Measurements from ENCODE around the gene DPY30.

DNA sequence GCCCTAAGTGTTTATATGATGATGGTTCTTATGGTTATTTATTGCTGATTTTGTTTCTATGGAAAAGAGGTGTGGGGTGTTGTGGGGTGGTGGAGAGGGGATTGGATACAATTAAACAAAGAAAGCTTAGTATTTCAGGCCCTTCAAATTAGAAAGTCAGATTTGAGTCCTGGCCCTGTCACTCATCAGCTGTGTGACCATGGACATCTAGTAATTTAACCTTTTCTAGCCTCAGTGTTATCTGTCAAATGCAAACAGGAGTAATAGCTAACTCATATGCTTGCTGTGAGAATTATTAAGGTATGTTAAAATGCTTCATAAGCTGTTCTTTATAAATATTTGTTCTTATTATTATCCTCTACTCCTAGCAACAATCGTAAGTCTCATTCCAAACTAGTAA, 26.7 kb downstream of the DPY30 start:
- TF ChIP-seq YY1 (IDR thresholded peaks at IDR 0.05; ENCODE audit: insufficient read depth, insufficient read length) (no peak), SUZ12 (IDR thresholded peaks at IDR 0.05; ENCODE audit: extremely low read depth, insufficient read depth, insufficient read length) (no peak), ZNF274 (IDR thresholded peaks at IDR 0.05; ENCODE audit: low read depth, low read length) (no peak)

Measured in NT2/D1 (cell line).